Neural progenitor cell (in vitro differentiated cells): ENCODE measurements around the gene OR2A42. TPM values are rescaled to one million over a fixed set of nuclear protein-coding genes. Genes with fewer than 3 reads are reported as not detected.
"Not testable (repeated sequence)": the region's sequence is repeated elsewhere in the genome, so short reads cannot be mapped to it uniquely, and the experiment has no call there.

Source experiments
- DNase-seq: peaks from one replicate; pipeline ENCODE4 v3.0.0-alpha.2; 2016; ENCODE audit warnings: low spot score
- H2AFZ ChIP-seq: fragments of 200-600 bp; sonication (generic); replicated peaks from 2 replicates; pipeline ENCODE4 v1.6.1; 2016; ENCODE audit warnings: antibody characterized with exemption
- H3F3A ChIP-seq: fragments of 200-600 bp; sonication (generic); 2 replicates; pipeline ENCODE4 v1.6.1; 2016; ENCODE audit warnings: antibody characterized with exemption, low read depth
- H3K27ac ChIP-seq: fragments of 200-600 bp; sonication (generic); 2 replicates; pipeline ENCODE4 v1.5.1; 2016; ENCODE audit warnings: mild to moderate bottlenecking
- H3K27me3 ChIP-seq: fragments of 200-600 bp; sonication (generic); 2 replicates; pipeline ENCODE4 v1.6.1; 2016; ENCODE audit warnings: mild to moderate bottlenecking, moderate library complexity
- H3K36me3 ChIP-seq: fragments of 200-600 bp; sonication (generic); 2 replicates; pipeline ENCODE4 v1.5.1; 2016
- H3K4me1 ChIP-seq: fragments of 200-600 bp; sonication (generic); 2 replicates; pipeline ENCODE4 v1.6.1; 2016; ENCODE audit warnings: mixed run types
- H3K4me2 ChIP-seq: fragments of 200-600 bp; sonication (generic); 2 replicates; pipeline ENCODE4 v1.6.1; 2016
- H3K4me3 ChIP-seq: fragments of 200-600 bp; sonication (generic); 2 replicates; pipeline ENCODE4 v1.5.1; 2016
- H3K79me2 ChIP-seq: fragments of 200-600 bp; sonication (generic); 2 replicates; pipeline ENCODE4 v1.6.1; 2016; ENCODE audit warnings: low read depth
- H3K9ac ChIP-seq: fragments of 200-600 bp; sonication (generic); 2 replicates; pipeline ENCODE4 v1.6.1; 2016
- H3K9me3 ChIP-seq: fragments of 200-600 bp; sonication (generic); 2 replicates; pipeline ENCODE4 v1.5.1; 2016; ENCODE audit warnings: low read depth
- H4K20me1 ChIP-seq: fragments of 200-600 bp; sonication (generic); 2 replicates; pipeline ENCODE4 v1.6.1; 2016; ENCODE audit warnings: low read depth
- H3K27ac Mint-ChIP-seq: 3 replicates; pipeline ENCODE4 v1.8.0; 2021; ENCODE audit warnings: mixed read lengths
- H3K27me3 Mint-ChIP-seq: 2 replicates; pipeline ENCODE4 v1.8.0; 2022; ENCODE audit warnings: low read depth, mild to moderate bottlenecking, inconsistent platforms, moderate library complexity, mixed read lengths; ENCODE audit not compliant: insufficient read depth
- H3K36me3 Mint-ChIP-seq: 3 replicates; pipeline ENCODE4 v1.8.0; 2021; ENCODE audit warnings: mixed read lengths
- H3K4me1 Mint-ChIP-seq: 3 replicates; pipeline ENCODE4 v1.8.0; 2021; ENCODE audit warnings: mixed read lengths
- H3K4me3 Mint-ChIP-seq: 3 replicates; pipeline ENCODE4 v1.8.0; 2021; ENCODE audit warnings: mild to moderate bottlenecking, moderate library complexity, mixed read lengths
- H3K9me3 Mint-ChIP-seq: 3 replicates; pipeline ENCODE4 v1.8.0; 2020; ENCODE audit warnings: mixed read lengths
- total RNA-seq: library from RNA; depleted of rRNA; stranded (reverse); fragments of >200 nt; gene quantifications from 2 replicates; pipeline ENCODE4 v1.2.3, GENCODE V29; 2015; ENCODE audit warnings: low replicate concordance

Gene OR2A42
- total RNA-seq, 1 donor from 2014 or later = not detected

DNA sequence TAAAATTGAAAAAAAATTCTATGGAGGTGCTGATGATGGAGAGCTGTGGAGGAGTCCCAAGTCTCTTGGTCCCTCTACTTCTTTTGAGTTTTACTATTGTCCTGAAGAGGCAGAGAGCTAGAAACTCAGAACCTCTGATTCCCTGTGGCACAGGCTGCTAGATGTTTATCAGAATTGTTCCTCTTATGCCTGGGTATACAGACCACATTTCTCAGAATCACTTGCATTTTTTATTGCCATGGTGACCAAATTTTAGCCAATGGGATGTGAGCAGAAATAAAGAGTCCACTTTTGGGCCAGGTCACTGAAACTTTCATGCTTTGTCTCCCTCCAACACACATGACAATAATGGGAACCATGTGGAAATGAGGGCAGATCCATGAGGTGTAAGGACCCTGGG, 15.7 kb downstream of the OR2A42 start:
- H3K27me3 Mint-ChIP-seq, H3K36me3 ChIP-seq, H3K9me3 ChIP-seq, H3K36me3 Mint-ChIP-seq, H2AFZ ChIP-seq, H3K4me1 ChIP-seq, H3K9me3 Mint-ChIP-seq, H3K27ac Mint-ChIP-seq, DNase-seq, H3K4me2 ChIP-seq, H3K27ac ChIP-seq, H3K4me1 Mint-ChIP-seq, H4K20me1 ChIP-seq, H3F3A ChIP-seq, H3K79me2 ChIP-seq, H3K4me3 ChIP-seq, H3K9ac ChIP-seq, H3K27me3 ChIP-seq, H3K4me3 Mint-ChIP-seq: not testable (repeated sequence)

- not testable (repeated sequence) for H3K4me3 Mint-ChIP-seq, H3K36me3 ChIP-seq, H3K9ac ChIP-seq, H3K4me1 Mint-ChIP-seq, H3K9me3 ChIP-seq, H3K27ac ChIP-seq, H3K79me2 ChIP-seq, H3K27ac Mint-ChIP-seq, H3K4me2 ChIP-seq, H4K20me1 ChIP-seq, DNase-seq, H3K9me3 Mint-ChIP-seq, H3K4me1 ChIP-seq, H3K4me3 ChIP-seq, H3F3A ChIP-seq, H2AFZ ChIP-seq, H3K27me3 ChIP-seq, H3K36me3 Mint-ChIP-seq, H3K27me3 Mint-ChIP-seq
Observed at GRCh38 chr7:144220531-144220930, 18.9 kb downstream of the OR2A42 start.

- H3K36me3 ChIP-seq, H3K4me2 ChIP-seq, H3K9ac ChIP-seq, H3K27ac Mint-ChIP-seq, H3K4me3 ChIP-seq, H2AFZ ChIP-seq, DNase-seq, H3K79me2 ChIP-seq, H3K4me3 Mint-ChIP-seq, H3K27ac ChIP-seq, H3K27me3 Mint-ChIP-seq, H3K4me1 ChIP-seq, H3F3A ChIP-seq, H3K27me3 ChIP-seq, H3K9me3 ChIP-seq, H3K4me1 Mint-ChIP-seq, H3K36me3 Mint-ChIP-seq, H3K9me3 Mint-ChIP-seq, H4K20me1 ChIP-seq: not testable (repeated sequence)
Observed at GRCh38 chr7:144219149-144219548, 20.3 kb downstream of the OR2A42 start.

DNA sequence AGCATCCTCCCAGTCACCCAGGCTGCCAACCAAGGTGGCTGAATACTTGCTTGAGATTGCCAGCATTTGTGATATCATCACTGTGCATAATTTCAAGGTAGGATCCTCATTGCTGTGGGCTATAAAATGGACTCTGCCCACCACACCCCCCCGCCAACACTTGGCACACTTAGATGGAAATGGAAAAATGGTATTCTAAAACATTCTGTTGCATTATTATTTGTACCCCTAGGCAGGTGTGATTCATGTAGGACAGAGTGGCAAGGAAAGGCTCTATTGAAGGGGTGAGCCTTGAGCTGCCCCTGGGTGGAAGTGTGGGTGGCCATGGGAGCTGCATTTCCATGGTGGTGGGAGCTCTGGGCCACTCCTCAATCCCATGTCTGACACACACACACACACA, 20.8 kb downstream of the OR2A42 start:
- not testable (repeated sequence) for H3K4me1 ChIP-seq, H3K27ac Mint-ChIP-seq, DNase-seq, H3K27ac ChIP-seq, H3K9me3 Mint-ChIP-seq, H2AFZ ChIP-seq, H3K4me1 Mint-ChIP-seq, H3K4me3 Mint-ChIP-seq, H3K27me3 ChIP-seq, H3F3A ChIP-seq, H3K4me3 ChIP-seq, H3K27me3 Mint-ChIP-seq, H3K36me3 Mint-ChIP-seq, H3K9ac ChIP-seq, H3K9me3 ChIP-seq, H3K4me2 ChIP-seq, H3K36me3 ChIP-seq, H3K79me2 ChIP-seq, H4K20me1 ChIP-seq

GRCh38 chr7:144217200-144217599, 22.2 kb downstream of the OR2A42 start:
- not testable (repeated sequence) for H3K36me3 ChIP-seq, H3F3A ChIP-seq, H3K4me1 ChIP-seq, H3K4me2 ChIP-seq, H3K27me3 ChIP-seq, H3K27me3 Mint-ChIP-seq, H3K9ac ChIP-seq, H3K4me3 Mint-ChIP-seq, H3K36me3 Mint-ChIP-seq, DNase-seq, H3K9me3 ChIP-seq, H3K79me2 ChIP-seq, H3K27ac ChIP-seq, H2AFZ ChIP-seq, H3K4me1 Mint-ChIP-seq, H3K27ac Mint-ChIP-seq, H3K9me3 Mint-ChIP-seq, H3K4me3 ChIP-seq, H4K20me1 ChIP-seq

- H3K4me2 ChIP-seq, H3K27me3 Mint-ChIP-seq, H3K9me3 ChIP-seq, H3K36me3 Mint-ChIP-seq, H3K9ac ChIP-seq, H3K4me3 Mint-ChIP-seq, H3K27me3 ChIP-seq, H3K27ac Mint-ChIP-seq, H2AFZ ChIP-seq, H4K20me1 ChIP-seq, H3K4me1 ChIP-seq, H3K4me3 ChIP-seq, H3F3A ChIP-seq, H3K27ac ChIP-seq, H3K4me1 Mint-ChIP-seq, H3K36me3 ChIP-seq, H3K79me2 ChIP-seq, DNase-seq, H3K9me3 Mint-ChIP-seq: not testable (repeated sequence)
Observed at GRCh38 chr7:144205306-144205705, 34.1 kb downstream of the OR2A42 start.

DNA sequence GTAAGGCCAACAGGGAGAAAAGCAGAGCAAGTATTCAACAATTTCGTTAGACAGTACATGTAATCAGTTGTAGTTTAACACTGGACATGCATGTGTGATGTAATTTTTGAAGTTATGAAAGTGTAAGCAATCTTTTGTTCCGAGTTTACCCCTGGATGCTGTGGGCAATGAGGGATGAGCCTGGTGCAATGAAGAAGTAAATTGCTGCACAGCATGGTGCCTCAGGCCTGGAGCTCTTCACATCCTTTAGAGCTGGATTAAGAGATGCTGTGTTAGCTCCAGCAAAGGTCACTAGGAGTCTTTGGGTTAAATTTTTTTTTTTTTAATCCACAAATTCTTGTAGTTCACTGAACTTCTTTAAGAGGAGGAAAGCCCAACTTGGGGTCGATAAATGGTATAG, 36.3 kb downstream of the OR2A42 start:
- H3K79me2 ChIP-seq, H3K4me3 ChIP-seq, H3K4me1 ChIP-seq, H3K36me3 Mint-ChIP-seq, H3F3A ChIP-seq, DNase-seq, H3K27me3 Mint-ChIP-seq, H3K4me1 Mint-ChIP-seq, H4K20me1 ChIP-seq, H3K9me3 ChIP-seq, H3K27ac ChIP-seq, H3K9ac ChIP-seq, H3K9me3 Mint-ChIP-seq, H2AFZ ChIP-seq, H3K27me3 ChIP-seq, H3K4me3 Mint-ChIP-seq, H3K4me2 ChIP-seq, H3K36me3 ChIP-seq, H3K27ac Mint-ChIP-seq: not testable (repeated sequence)

GRCh38 chr7:144201978-144202377, 37.4 kb downstream of the OR2A42 start:
- not testable (repeated sequence) for H3K4me1 Mint-ChIP-seq, H3K9me3 Mint-ChIP-seq, H4K20me1 ChIP-seq, H3K4me3 Mint-ChIP-seq, H3K9me3 ChIP-seq, H3K27me3 Mint-ChIP-seq, H3K4me3 ChIP-seq, H3K4me2 ChIP-seq, H3K27ac Mint-ChIP-seq, DNase-seq, H3K27ac ChIP-seq, H3K4me1 ChIP-seq, H3K36me3 ChIP-seq, H3K36me3 Mint-ChIP-seq, H3K9ac ChIP-seq, H3K27me3 ChIP-seq, H3F3A ChIP-seq, H2AFZ ChIP-seq, H3K79me2 ChIP-seq

DNA sequence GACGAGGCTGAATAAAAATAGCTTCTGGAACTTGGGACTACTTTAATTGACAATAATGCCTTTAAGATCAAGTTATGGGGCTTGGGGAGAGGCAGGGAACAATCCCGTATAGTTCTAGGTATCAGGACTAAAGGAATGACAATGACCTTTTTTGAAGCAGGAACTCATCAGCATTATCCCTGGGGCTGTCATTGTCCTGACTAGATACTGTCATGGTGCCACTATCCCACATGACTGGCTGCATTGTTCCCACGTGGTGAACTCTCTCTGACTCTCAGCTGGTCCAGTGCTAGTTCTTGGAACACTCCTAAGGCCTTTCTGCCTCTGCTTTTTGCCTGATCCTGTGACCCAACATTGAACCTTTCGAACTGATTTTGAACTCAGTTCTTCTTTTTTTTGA, 40.5 kb downstream of the OR2A42 start:
- H3K9me3 Mint-ChIP-seq, H2AFZ ChIP-seq, H3K27me3 Mint-ChIP-seq, H3K9ac ChIP-seq, H3K36me3 Mint-ChIP-seq, DNase-seq, H3K4me1 Mint-ChIP-seq, H3K27ac ChIP-seq, H3K27me3 ChIP-seq, H3K36me3 ChIP-seq, H3K4me1 ChIP-seq, H3K79me2 ChIP-seq, H3K9me3 ChIP-seq, H3F3A ChIP-seq, H3K4me3 Mint-ChIP-seq, H3K4me3 ChIP-seq, H3K4me2 ChIP-seq, H3K27ac Mint-ChIP-seq, H4K20me1 ChIP-seq: not testable (repeated sequence)
